Neuronal stem cell (in vitro differentiated cells): ENCODE measurements around the gene APOBEC3H.

Experiments
- DNase-seq: peaks from one replicate; pipeline ENCODE4 v3.0.0-alpha.2; 2013; ENCODE audit warnings: low spot score
- H2AFZ ChIP-seq: one replicate; pipeline ENCODE4 v1.6.1; 2013; ENCODE audit warnings: mild to moderate bottlenecking, low read length, inconsistent platforms
- H2AK5ac ChIP-seq: 2 replicates; pipeline ENCODE4 v1.6.1; 2013; ENCODE audit warnings: low read depth, mild to moderate bottlenecking, inconsistent platforms, low read length, moderate library complexity, mixed read lengths
- H2BK120ac ChIP-seq: 2 replicates; pipeline ENCODE4 v1.6.1; 2013; ENCODE audit warnings: low read depth, mild to moderate bottlenecking, inconsistent platforms, low read length, moderate library complexity, mixed read lengths
- H2BK12ac ChIP-seq: one replicate; pipeline ENCODE4 v1.6.1; 2013; ENCODE audit warnings: low read length, inconsistent platforms
- H2BK15ac ChIP-seq: 2 replicates; pipeline ENCODE4 v1.6.1; 2013; ENCODE audit warnings: mild to moderate bottlenecking, low read length, inconsistent platforms, mixed read lengths
- H2BK5ac ChIP-seq: one replicate; pipeline ENCODE4 v1.6.1; 2013; ENCODE audit warnings: inconsistent platforms, mild to moderate bottlenecking, low read length, moderate library complexity
- H3K14ac ChIP-seq: one replicate; pipeline ENCODE4 v1.6.1; 2013; ENCODE audit warnings: low read length, inconsistent platforms
- H3K18ac ChIP-seq: 2 replicates; pipeline ENCODE4 v1.6.1; 2013; ENCODE audit warnings: low read length, inconsistent platforms
- H3K23ac ChIP-seq: 2 replicates; pipeline ENCODE4 v1.6.1; 2013; ENCODE audit warnings: low read depth, mild to moderate bottlenecking, mixed read lengths, low read length, inconsistent platforms; ENCODE audit not compliant: poor library complexity
- H3K27ac ChIP-seq: replicated peaks from 3 replicates; pipeline ENCODE4 v1.5.1; 2013; ENCODE audit warnings: low read length, inconsistent platforms
- H3K27me3 ChIP-seq, 3 experiments: 2 replicates each; pipeline ENCODE4 v1.6.1; 2013; ENCODE audit warnings: low read length in 3 of 3, mild to moderate bottlenecking in 2 of 3, inconsistent platforms in 1 of 3, low read depth in 1 of 3, mixed read lengths in 1 of 3, moderate library complexity in 1 of 3; ENCODE audit not compliant: control insufficient read depth in 3 of 3, insufficient read depth in 3 of 3
- H3K36me3 ChIP-seq, 2 donors: replicated peaks in 1 of 2; 2 replicates each; pipeline ENCODE4 v1.6.1; 2013; ENCODE audit warnings: low read length in 2 of 2; ENCODE audit not compliant: control insufficient read depth in 2 of 2, insufficient read depth in 2 of 2
- H3K4ac ChIP-seq: 2 replicates; pipeline ENCODE4 v1.6.1; 2013; ENCODE audit warnings: inconsistent platforms, mild to moderate bottlenecking, low read length, moderate library complexity
- H3K4me1 ChIP-seq, 2 donors: 1 replicate in 1 of 2; 2 replicates in 1 of 2; pipeline ENCODE4 v1.6.1; 2013; ENCODE audit warnings: low read length in 2 of 2, low read depth in 1 of 2; ENCODE audit not compliant: control insufficient read depth in 2 of 2, insufficient read depth in 1 of 2
- H3K4me2 ChIP-seq: one replicate; pipeline ENCODE4 v1.6.1; 2013; ENCODE audit warnings: mild to moderate bottlenecking, low read length, inconsistent platforms; ENCODE audit not compliant: insufficient read depth, poor library complexity, severe bottlenecking
- H3K4me3 ChIP-seq, 2 donors: 2 replicates each; pipeline ENCODE4 v1.5.1; 2013; ENCODE audit warnings: low read length in 2 of 2, mild to moderate bottlenecking in 2 of 2, inconsistent platforms in 1 of 2, moderate library complexity in 1 of 2
- H3K79me1 ChIP-seq: one replicate; pipeline ENCODE4 v1.6.1; 2013; ENCODE audit warnings: low read depth, mild to moderate bottlenecking, inconsistent platforms, low read length, moderate library complexity
- H3K9ac ChIP-seq: one replicate; pipeline ENCODE4 v1.6.1; 2013; ENCODE audit warnings: mild to moderate bottlenecking, low read depth, low read length, inconsistent platforms; ENCODE audit not compliant: poor library complexity
- H3K9me3 ChIP-seq, 2 donors: replicated peaks in 1 of 2; 2 replicates each; pipeline versions ENCODE3 to v1.6.1; 2013; ENCODE audit warnings: low read length in 2 of 2, mild to moderate bottlenecking in 2 of 2, inconsistent platforms in 1 of 2, low read depth in 1 of 2, mixed read lengths in 1 of 2, moderate library complexity in 1 of 2; ENCODE audit not compliant: control insufficient read depth in 2 of 2, insufficient read depth in 1 of 2
- H4K8ac ChIP-seq: one replicate; pipeline ENCODE4 v1.6.1; 2013; ENCODE audit warnings: low read depth, mild to moderate bottlenecking, inconsistent platforms, low read length, moderate library complexity
- H4K91ac ChIP-seq: one replicate; pipeline ENCODE4 v1.6.1; 2013; ENCODE audit warnings: low read length, low read depth, mild to moderate bottlenecking, inconsistent platforms; ENCODE audit not compliant: poor library complexity
- WGBS, 2 donors: extraction: QIAGEN DNeasy Blood & Tissue Kit; methylation state at CpG; one replicate each; pipeline ENCODE4 v1.1.7; 2013; ENCODE audit warnings: missing lambda C conversion rate in 2 of 2, mixed read lengths in 1 of 2; ENCODE audit not compliant: insufficient read length in 2 of 2, insufficient replicate concordance in 1 of 2; ENCODE audit errors: extremely low coverage in 2 of 2; 5-methylcytosine and 5-hydroxymethylcytosine counted together

The APOBEC3H gene

GRCh38 chr22:39135092-39135896, 38.2 kb downstream of the APOBEC3H start:
- Histone ChIP-seq H3K9me3 (no peaks in the 10 kb centered on the region), H3K4me3 (no peak overlapping the region), H3K9ac (no peak overlapping the region), H3K4me2 (no peak overlapping the region), H3K27me3 (peaks cover 0 to 3% (median 0%) of the 10 kb centered on the region in 3 experiments), H3K27ac (no peak overlapping the region), H3K18ac (peak overlapping the region; percentile 3), H3K79me1 (no peaks in the 10 kb centered on the region), H2AK5ac (no peak overlapping the region), H3K4me1 (peaks cover 21 to 26% of the 10 kb centered on the region in 2 donors), H2BK12ac (no peak overlapping the region), H4K91ac (no peak overlapping the region), H3K23ac (no peak overlapping the region), H3K36me3 (no peaks in the 10 kb centered on the region), H2BK15ac (no peak overlapping the region), H3K14ac (no peak overlapping the region), H2BK120ac (no peak overlapping the region), H4K8ac (no peak overlapping the region), H2AFZ (no peak overlapping the region), H2BK5ac (no peak overlapping the region), H3K4ac (no peak overlapping the region)
- no CpG with 5 or more reads among the region's 15 CpGs for WGBS, 2 donors
- DNase-seq: no peak

GRCh38 chr22:39136317-39136716, 39.3 kb downstream of the APOBEC3H start:
- no peak for DNase-seq
- H4K91ac ChIP-seq: no peak overlapping the region
- no peak overlapping the region for H3K27ac ChIP-seq
- H3K79me1 ChIP-seq: peaks cover 1% of the 10 kb centered on the region
- no peak overlapping the region for H2AFZ ChIP-seq
- no peak overlapping the region for H2BK5ac ChIP-seq
- H4K8ac ChIP-seq: no peak overlapping the region
- peak overlapping the region; percentile 36 for H3K18ac ChIP-seq
- H3K27me3 ChIP-seq: peaks cover 0 to 3% (median 0%) of the 10 kb centered on the region in 3 experiments
- H2BK15ac ChIP-seq: no peak overlapping the region
- H3K4me1 ChIP-seq: peaks cover 16 to 18% of the 10 kb centered on the region in 2 donors
- H3K4me3 ChIP-seq: no peak overlapping the region
- peak overlapping the region; percentile 34 for H2BK12ac ChIP-seq
- H2BK120ac ChIP-seq: no peak overlapping the region
- H3K36me3 ChIP-seq: no peaks in the 10 kb centered on the region
- WGBS, 2 donors: no CpG with 5 or more reads among the region's 8 CpGs
- H3K9ac ChIP-seq: no peak overlapping the region
- H2AK5ac ChIP-seq: peak overlapping the region; percentile 1
- H3K14ac ChIP-seq: no peak overlapping the region
- no peak overlapping the region for H3K23ac ChIP-seq
- no peak overlapping the region for H3K4me2 ChIP-seq
- H3K4ac ChIP-seq: no peak overlapping the region
- no peaks in the 10 kb centered on the region for H3K9me3 ChIP-seq

GRCh38 chr22:39138357-39138997, 41.4 kb downstream of the APOBEC3H start:
- no CpG with 5 or more reads among the region's 14 CpGs for WGBS, 2 donors
- Histone ChIP-seq H2BK15ac (peak overlapping the region; percentile 94), H3K14ac (peak overlapping the region; percentile 38), H2BK120ac (no peak overlapping the region), H3K9ac (peak overlapping the region; percentile 60), H3K4me3 (no peak overlapping the region), H3K4ac (no peak overlapping the region), H3K4me1 (peaks cover 1 to 5% of the 10 kb centered on the region in 2 donors), H2AFZ (no peak overlapping the region), H4K91ac (no peak overlapping the region), H3K18ac (peak overlapping the region; percentile 28), H3K4me2 (no peak overlapping the region), H3K23ac (no peak overlapping the region), H3K9me3 (no peaks in the 10 kb centered on the region), H2AK5ac (peak overlapping the region; percentile 46), H4K8ac (peak overlapping the region; percentile 17), H3K27ac (no peak overlapping the region), H3K36me3 (no peaks in the 10 kb centered on the region), H2BK5ac (peak overlapping the region; percentile 53), H3K79me1 (peaks cover 1% of the 10 kb centered on the region), H2BK12ac (peak overlapping the region; percentile 41), H3K27me3 (peaks cover 0 to 4% (median under 1%) of the 10 kb centered on the region in 3 experiments)
- no peak for DNase-seq

- Histone ChIP-seq H3K4me1 (peaks cover 10 to 16% of the 10 kb centered on the region in 2 donors), H2BK15ac (no peak overlapping the region), H3K14ac (no peak overlapping the region), H2BK120ac (no peak overlapping the region), H3K36me3 (no peaks in the 10 kb centered on the region), H3K4ac (no peak overlapping the region), H3K9me3 (no peaks in the 10 kb centered on the region), H3K27me3 (peaks cover 0 to 18% (median 11%) of the 10 kb centered on the region in 3 experiments), H3K4me3 (no peak overlapping the region), H3K23ac (no peak overlapping the region), H2AK5ac (no peak overlapping the region), H2BK12ac (no peak overlapping the region), H2AFZ (no peak overlapping the region), H4K8ac (no peak overlapping the region), H4K91ac (no peak overlapping the region), H3K27ac (no peak overlapping the region), H3K9ac (no peak overlapping the region), H3K79me1 (peaks cover 1% of the 10 kb centered on the region), H3K4me2 (no peak overlapping the region), H2BK5ac (no peak overlapping the region), H3K18ac (no peak overlapping the region)
- DNase-seq: no peak
- WGBS, 2 donors: no CpG with 5 or more reads among the region's 7 CpGs
Observed at GRCh38 chr22:39139933-39140332, 42.9 kb downstream of the APOBEC3H start.
